ENCODE data around the gene SERINC2.

DNA sequence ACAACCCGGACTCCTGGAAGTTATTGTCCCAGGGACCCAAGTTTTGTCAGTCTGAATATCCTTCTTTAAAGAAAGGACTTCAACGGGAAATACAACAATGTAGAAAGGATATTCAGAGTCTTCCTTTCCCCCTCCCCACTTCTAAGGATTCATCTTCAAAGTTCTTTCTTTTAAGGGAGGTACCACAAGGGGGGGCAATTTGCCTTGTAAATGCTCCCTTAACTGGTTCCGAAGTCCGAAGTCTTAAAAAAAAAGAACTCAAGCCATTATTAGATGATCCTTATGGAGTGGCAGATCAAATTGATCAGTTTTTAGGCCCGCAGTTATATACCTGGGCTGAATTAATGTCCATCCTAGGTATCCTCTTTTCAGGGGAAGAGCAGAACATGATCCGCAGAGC, 47.0 kb downstream of the SERINC2 start:
- TF ChIP-seq, protein P1, sequence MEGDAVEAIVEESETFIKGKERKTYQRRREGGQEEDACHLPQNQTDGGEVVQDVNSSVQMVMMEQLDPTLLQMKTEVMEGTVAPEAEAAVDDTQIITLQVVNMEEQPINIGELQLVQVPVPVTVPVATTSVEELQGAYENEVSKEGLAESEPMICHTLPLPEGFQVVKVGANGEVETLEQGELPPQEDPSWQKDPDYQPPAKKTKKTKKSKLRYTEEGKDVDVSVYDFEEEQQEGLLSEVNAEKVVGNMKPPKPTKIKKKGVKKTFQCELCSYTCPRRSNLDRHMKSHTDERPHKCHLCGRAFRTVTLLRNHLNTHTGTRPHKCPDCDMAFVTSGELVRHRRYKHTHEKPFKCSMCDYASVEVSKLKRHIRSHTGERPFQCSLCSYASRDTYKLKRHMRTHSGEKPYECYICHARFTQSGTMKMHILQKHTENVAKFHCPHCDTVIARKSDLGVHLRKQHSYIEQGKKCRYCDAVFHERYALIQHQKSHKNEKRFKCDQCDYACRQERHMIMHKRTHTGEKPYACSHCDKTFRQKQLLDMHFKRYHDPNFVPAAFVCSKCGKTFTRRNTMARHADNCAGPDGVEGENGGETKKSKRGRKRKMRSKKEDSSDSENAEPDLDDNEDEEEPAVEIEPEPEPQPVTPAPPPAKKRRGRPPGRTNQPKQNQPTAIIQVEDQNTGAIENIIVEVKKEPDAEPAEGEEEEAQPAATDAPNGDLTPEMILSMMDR (IDR thresholded peaks at IDR 0.05; ENCODE audit: low read length) = peak; percentile 49
- TF ChIP-seq EZH2phosphoT487 (IDR thresholded peaks at IDR 0.05; ENCODE audit: low read length) = no peak
